Astrocyte (in vitro differentiated cells and primary cell): Measurements from ENCODE around the gene TEX29.

Source experiments
- CTCF ChIP-seq: IDR thresholded peaks from 2 replicates; pipeline ENCODE4 v1.5.1; 2011; ENCODE audit warnings: low read depth, mild to moderate bottlenecking, inconsistent platforms, low read length, moderate library complexity; ENCODE audit not compliant: insufficient read depth
- EZH2 ChIP-seq: IDR thresholded peaks from 2 replicates; pipeline ENCODE4 v1.6.1; 2012; ENCODE audit warnings: mild to moderate bottlenecking, low read length, inconsistent platforms; ENCODE audit not compliant: insufficient read depth

GRCh38 chr13:111304041-111304544 lies 16.3 kb upstream of the TEX29 start:
- TF ChIP-seq CTCF, result no peak
- TF ChIP-seq EZH2, result no peak
